NCI-H2196 treated with DMSO at 0.1 percent for 48 hours (cell line): ENCODE data around the gene COG8.
A peak's percentile ranks its signal among the peaks of the same experiment; 100 is the strongest.
"Not testable (repeated sequence)": the region's sequence is repeated elsewhere in the genome, so short reads cannot be mapped to it uniquely, and the experiment has no call there.

Source experiments
- DNase-seq: peaks from one replicate; lab custom pipeline; 2025; ENCODE audit not compliant: unreplicated experiment; lab: John Stamatoyannopoulos, UW

COG8 gene

DNA sequence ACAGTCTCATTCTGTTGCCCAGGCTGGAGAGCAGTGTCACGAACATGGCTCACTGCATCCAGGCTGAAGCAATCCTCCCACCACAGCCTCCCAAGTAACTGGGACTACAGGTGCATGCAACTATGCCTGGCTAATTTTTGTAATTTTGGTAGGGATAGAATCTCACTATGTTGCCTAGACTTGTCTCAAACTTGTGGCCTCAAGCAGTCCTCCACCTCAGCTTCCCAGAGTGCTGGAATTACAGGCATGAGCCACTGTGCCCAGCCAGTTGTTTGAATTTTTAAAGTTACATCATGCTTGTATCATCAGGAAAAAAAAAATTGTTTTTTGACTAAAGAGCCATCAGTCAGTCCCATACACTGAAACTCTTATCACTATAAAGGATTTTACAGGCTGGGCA is 45.3 kb downstream of the COG8 start:
- DNase-seq: no peak

DNA sequence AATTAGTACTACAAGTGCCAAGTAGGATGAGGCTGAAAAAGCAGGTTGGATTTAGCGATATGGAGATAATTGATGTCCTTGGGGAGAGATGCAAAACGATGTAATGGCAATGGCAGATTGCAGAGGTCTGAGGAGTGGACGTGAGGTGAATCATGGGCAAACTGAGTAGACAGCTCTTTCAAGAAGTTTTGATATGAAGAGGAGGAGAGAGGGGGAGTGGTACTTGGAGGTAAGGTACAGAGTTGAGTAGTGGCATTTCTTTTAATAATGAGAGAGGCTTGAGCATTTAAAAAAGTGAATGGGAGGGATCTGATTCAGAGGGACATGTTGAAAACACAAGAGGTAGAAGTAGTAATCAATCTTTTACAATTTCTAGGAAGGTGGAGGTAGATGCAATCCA is 46.0 kb downstream of the COG8 start:
- DNase-seq: no peak

GRCh38 chr16:69291657-69292056 is 47.7 kb downstream of the COG8 start:
- DNase-seq: not testable (repeated sequence)

- DNase-seq: peak; percentile 3
Measured at GRCh38 chr16:69286941-69287713, 52.2 kb downstream of the COG8 start.

DNA sequence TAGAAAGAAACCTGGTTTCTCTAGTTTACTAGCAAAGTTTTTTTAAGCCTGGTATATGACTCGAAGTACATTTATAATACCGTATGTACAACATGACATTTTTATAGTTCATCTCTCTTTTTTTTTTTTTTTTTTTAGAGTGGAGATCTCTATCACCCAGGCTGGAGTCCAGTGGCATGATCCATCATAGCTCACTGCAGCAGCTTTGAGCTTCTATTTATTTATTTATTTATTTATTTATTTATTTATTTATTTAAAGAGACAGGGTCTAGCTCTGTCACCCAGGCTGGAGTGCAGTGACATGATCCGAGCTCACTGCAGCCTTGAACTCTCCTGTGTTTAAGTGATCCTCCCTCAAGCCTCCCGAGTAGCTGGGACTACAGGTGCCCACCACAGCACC is 54.1 kb downstream of the COG8 start:
- no peak for DNase-seq

DNA sequence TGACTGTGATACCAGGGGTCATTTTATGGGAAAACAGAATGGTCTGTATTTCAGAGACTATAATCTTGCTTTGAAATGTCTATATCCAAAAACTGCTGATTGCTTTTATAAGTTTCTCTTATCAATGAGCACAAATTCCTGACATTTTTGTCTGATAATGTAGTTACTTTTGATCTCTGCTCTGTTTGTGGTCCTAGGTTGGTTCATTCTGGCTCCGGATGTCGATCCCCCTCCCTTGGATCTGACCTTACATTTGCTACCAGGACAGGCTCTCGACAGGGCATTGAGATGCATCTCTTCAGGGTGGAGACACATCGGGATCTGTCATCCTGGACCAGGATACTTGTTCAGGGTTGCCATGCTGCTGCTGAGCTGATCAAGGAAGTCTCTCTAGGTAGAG is 55.5 kb downstream of the COG8 start:
- DNase-seq: no peak

- no peak for DNase-seq
Measured at GRCh38 chr16:69277413-69277812, 62.0 kb downstream of the COG8 start.
